GM19395 (cell line): ENCODE measurements around the gene LDLRAD2.

Experiments used
- ATAC-seq: cut with Tn5 transposase; IDR thresholded peaks from one replicate; pipeline ENCODE4 v1.9.1; 2021; ENCODE audit warnings: mild to moderate bottlenecking, moderate library complexity; ENCODE audit not compliant: unreplicated experiment

The LDLRAD2 gene

DNA sequence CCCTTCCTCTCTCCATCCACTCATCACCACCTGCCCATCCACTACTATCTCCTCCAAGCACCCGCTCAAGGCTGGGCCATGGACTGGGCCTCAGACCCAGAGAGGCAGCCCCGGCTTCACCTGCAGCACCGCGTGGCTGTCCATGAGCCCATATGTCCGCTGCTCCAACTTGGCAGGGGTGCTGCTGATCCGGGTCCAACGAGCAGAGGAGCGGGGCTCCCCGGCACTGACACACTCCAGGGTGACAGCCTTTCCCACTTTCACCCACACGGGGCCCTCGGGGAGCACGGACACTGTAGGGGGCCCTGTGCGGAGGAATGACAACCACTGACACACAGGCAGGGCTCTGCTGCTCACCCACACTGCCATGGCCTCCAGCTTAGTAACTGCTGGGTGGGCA is 28.9 kb downstream of the LDLRAD2 start:
- no peak for ATAC-seq

DNA sequence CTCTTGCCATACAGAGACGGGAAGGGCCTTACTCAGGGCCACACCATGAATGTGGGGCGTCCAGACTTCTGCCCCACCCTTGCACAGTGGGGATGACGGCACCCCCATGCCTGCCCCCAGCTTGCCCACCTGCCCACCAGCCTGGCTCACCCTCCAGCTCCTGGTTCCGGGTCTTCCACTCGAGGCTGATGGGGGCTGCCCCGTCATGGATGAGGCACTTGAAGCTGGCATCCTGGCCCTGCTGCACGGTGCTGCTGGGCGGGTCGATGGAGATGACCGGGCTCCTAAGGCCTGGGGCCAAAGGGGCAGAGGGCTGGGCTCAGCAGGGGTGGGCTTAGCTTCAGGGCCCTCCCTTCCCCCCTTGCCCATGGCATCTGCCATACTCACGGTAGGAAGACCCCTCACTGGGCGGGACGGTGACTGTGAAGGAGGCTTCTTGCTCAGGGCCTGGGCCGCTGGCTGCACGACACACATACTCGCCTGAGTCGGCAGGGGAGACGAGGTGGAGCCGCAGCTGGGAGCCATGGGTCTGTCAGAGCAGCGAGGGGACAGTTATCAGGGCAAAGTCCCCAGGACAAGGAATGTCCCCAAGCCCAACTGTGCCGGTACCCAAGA is 29.9 kb downstream of the LDLRAD2 start:
- no peak for ATAC-seq

DNA sequence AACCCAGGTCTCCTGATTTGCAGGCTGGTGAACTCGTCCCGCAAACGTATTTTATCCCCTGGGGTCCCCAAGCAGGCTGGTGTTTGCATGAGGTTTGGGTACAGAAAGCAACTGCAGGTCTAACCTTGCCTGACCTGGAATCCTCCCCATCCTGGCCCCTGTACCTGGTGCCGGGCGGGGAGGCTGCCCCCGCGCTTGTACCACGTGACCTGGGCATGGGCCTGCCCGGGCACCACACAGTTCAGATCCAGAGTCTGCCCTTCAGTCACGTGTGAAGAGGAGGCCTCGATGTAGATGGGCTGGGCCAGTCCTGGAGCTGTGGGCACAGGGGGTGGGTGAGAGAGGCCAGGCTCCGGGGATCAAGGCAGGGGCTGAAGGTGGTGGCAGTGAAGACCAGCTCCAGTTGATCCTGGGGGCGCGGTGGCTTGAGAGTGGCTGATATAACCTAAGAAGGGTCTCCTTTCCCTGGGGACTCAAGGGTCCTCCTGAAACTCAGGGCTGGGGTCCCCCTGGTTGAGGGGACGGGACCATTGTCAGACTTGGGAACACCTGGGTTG is 30.6 kb downstream of the LDLRAD2 start:
- no peak for ATAC-seq

GRCh38 chr1:21843208-21843607 is 31.1 kb downstream of the LDLRAD2 start:
- ATAC-seq: no peak

DNA sequence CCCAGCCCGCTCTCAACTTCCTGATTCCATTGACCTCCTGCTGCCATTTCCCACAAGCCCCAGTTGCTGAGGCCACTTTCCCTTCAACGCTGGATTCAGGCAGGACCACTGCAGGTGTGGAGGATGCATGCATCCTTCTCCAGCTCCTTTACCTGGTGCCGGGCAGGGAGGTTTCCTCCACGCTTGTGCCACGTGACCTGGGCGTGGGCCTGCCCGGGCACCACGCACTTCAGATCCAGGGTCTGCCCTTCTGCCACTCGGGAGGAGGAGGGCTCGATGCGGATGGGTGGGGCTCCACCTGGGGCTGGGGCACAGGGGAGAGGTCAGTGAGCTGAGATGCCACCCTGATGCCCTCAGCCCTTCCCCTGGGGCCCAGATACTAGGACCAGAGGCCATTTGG is 31.9 kb downstream of the LDLRAD2 start:
- ATAC-seq: no peak

DNA sequence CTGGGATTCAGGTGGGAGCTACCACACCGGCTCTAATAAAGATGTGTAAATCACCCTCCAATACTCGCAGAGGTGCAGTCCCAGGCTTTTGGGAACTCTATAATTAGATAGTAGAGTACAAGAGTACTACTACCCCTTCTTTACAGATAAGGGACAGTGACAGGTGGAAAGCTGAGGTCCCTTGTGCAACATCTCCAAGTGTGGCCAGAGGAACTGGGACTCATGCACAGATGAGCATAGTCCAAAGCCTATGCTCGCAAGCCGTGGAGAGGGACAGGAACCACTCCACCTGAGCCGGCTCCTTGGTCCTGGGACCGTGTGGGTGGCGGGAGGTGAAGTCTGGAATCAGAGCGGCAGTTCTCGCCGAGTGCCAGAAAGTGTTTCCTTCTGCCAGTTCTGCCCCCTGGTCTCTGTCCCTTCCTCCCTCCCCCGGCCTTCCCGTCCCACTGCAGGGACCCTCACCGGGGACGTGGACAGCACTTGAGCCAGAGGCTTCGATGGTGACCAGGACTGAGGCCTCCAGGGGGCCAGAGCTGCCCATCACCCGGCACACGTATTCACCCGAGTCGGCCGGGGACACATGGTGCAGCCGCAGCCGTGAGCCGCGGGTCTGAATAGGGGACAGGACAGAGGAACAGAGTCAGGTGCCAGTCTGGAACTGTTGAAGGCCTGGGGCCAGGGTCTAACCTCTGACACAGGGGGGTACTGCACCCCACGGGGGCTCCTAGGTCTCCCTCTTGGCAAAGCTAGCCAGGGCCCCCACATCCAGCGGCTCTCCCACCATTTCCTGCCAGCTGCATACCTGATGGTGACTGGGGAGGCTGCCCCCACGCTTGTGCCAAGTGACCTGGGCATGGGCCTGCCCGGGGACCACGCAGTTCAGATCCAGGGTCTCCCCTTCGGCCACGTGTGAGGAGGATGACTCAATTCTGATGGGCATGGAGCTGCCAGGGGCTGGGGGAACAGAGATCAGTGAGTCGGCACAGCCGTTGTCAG is 33.9 kb downstream of the LDLRAD2 start:
- ATAC-seq: no peak

- ATAC-seq: no peak
Observed at GRCh38 chr1:21847223-21848205, 35.4 kb downstream of the LDLRAD2 start.

DNA sequence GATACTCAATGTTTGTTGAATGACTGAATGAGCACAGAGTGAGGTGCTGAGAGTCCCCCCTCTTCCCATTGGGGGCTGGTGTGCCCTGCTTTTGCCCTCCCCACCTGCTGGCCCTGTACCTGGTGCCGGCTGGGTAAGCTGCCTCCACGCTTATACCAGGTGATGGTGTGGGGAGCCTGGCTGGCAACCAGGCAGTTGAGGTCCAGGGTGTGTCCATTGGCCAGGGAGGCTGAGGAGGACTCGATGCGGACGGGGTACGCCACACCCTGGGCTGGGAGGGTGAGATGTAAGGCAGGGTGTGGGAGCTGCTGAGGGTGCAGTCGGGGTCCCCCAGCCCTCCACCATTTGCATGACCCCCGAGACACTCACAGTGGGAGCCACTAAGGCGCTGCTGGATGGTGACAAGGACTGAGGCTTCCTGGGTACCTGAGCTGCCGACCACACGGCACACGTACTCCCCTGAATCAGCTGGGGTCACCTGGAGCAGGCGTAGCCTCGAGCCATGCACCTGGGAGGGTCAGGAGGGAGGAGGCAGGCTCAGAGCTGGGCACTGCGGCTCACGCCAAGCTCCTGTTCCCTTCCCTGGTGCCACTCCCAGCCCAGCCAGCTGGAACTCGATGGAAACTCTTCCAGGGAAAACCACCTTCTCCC is 36.6 kb downstream of the LDLRAD2 start:
- ATAC-seq: no peak

- ATAC-seq: no peak
Observed at GRCh38 chr1:21849909-21850576, 38.0 kb downstream of the LDLRAD2 start.

- ATAC-seq: no peak
Observed at GRCh38 chr1:21851430-21852250, 39.6 kb downstream of the LDLRAD2 start.

GRCh38 chr1:21852282-21853130 is 40.4 kb downstream of the LDLRAD2 start:
- peak; percentile 73 for ATAC-seq

GRCh38 chr1:21853131-21853427 is 41.0 kb downstream of the LDLRAD2 start:
- no peak for ATAC-seq

- ATAC-seq: no peak
Observed at GRCh38 chr1:21854090-21854750, 42.2 kb downstream of the LDLRAD2 start.

DNA sequence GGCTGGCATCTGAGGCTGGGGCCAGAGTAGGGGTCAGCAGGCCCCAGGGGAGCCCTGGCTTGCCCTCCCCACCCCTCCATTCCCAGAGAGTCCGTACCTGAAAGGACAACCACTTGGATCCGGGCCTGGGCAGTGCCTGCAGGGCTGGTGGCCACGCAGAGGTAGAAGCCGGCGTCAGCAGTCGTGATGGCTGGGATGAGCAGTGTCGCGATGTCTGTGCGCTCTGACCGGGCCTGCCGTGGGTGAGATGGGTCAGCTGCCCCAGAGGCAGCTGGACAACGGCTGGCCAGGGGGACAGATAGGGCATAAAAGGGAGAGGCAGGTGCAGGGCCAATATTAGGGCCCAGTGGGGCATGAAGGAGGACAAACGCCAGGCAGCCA is 42.7 kb downstream of the LDLRAD2 start:
- ATAC-seq: no peak

GRCh38 chr1:21855257-21856096 is 43.4 kb downstream of the LDLRAD2 start:
- ATAC-seq: no peak

- ATAC-seq: no peak
Observed at GRCh38 chr1:21857142-21857839, 45.2 kb downstream of the LDLRAD2 start.
